HCT116 (cell line): ENCODE results near the gene LIPM. TPM values are rescaled to one million over a fixed set of nuclear protein-coding genes. Genes with fewer than 3 reads are reported as not detected.

Source experiments
- ATAC-seq: fragments of 200-7000 bp; cut with Tn5 transposase; 2 replicates; pipeline ENCODE4 v1.9.1; 2020; ENCODE audit warnings: mild to moderate bottlenecking, moderate library complexity
- BruUV-seq: library from RNA; stranded (reverse); fragments of 400-500 nt; replicated peaks from 2 replicates; lab custom pipeline; 2021; lab: Mats Ljungman, UMichigan
- CTCF ChIA-PET: fragments of 300-600 bp; sonication (Branson Sonifier 250); formaldehyde crosslinking; loops from one replicate; lab custom pipeline; 2021; ENCODE audit warnings: antibody characterized with exemption; lab: Charles Lee
- POLR2A ChIA-PET: fragments of 300-600, 350-600 bp; sonication (Branson Sonifier 250); formaldehyde crosslinking; loops from one replicate; lab custom pipeline; 2021; ENCODE audit warnings: antibody characterized with exemption; lab: Charles Lee
- RAD21 ChIA-PET, 2 experiments: fragments of 300-600 bp; sonication (Branson Sonifier 250); formaldehyde crosslinking; loops; one replicate each; lab custom pipeline; 2023; ENCODE audit warnings: low total read pairs in 2 of 2; ENCODE audit not compliant: uncharacterized antibody in 2 of 2, unreplicated experiment in 2 of 2, low non-redundant PET in 1 of 2; lab: Charles Lee
- DNase-seq: peaks from one replicate; pipeline ENCODE4 v3.0.0-alpha.2; 2010; ENCODE audit warnings: low read depth, low spot score
- H2AFZ ChIP-seq: fragments of 200-600 bp; shearing (Covaris generic), sonication (generic); 2 replicates; pipeline ENCODE4 v1.6.1; 2017; ENCODE audit warnings: low read depth, mixed run types, mixed read lengths, antibody characterized with exemption, low read length; ENCODE audit not compliant: poor library complexity, severe bottlenecking
- H3K27ac ChIP-seq: 2 replicates; pipeline ENCODE4 v1.5.1; 2012; ENCODE audit warnings: low read depth, low read length
- H3K27me3 ChIP-seq: fragments of 200-600 bp; sonication (generic); 2 replicates; pipeline ENCODE4 v1.6.1; 2016; ENCODE audit warnings: mixed run types, low read length, mixed read lengths; ENCODE audit not compliant: insufficient read depth
- H3K36me3 ChIP-seq, 2 experiments: fragments of 200-500 bp in 1 of 2; fragments of 200-600 bp in 1 of 2; sonication (Bioruptor generic) in 1 of 2; sonication (generic) in 1 of 2; 2 replicates each; pipeline versions ENCODE4 v1.5.1 to v1.6.1; 2014 to 2016; ENCODE audit warnings: low read length in 2 of 2, inconsistent platforms in 1 of 2, mixed read lengths in 1 of 2, mixed run types in 1 of 2; ENCODE audit not compliant: insufficient read depth in 2 of 2, control insufficient read depth in 1 of 2
- H3K4me1 ChIP-seq, 2 experiments: fragments of 200-600 bp in 1 of 2; sonication (generic) in 1 of 2; 2 replicates each; pipeline versions ENCODE4 v1.5.1 to v1.6.1; 2012 to 2017; ENCODE audit warnings: low read length in 2 of 2, inconsistent platforms in 1 of 2, mild to moderate bottlenecking in 1 of 2, mixed read lengths in 1 of 2, mixed run types in 1 of 2, moderate library complexity in 1 of 2; ENCODE audit not compliant: insufficient read depth in 2 of 2, control insufficient read depth in 1 of 2
- H3K4me2 ChIP-seq: fragments of 200-600 bp; sonication (generic); 2 replicates; pipeline ENCODE4 v1.6.1; 2017; ENCODE audit warnings: mixed run types, low read length, mixed read lengths
- H3K4me3 ChIP-seq, 2 experiments: fragments of 200-600 bp in 1 of 2; sonication (generic) in 1 of 2; replicated peaks in 1 of 2; 2 replicates each; pipeline ENCODE4 v1.5.1; 2011 to 2016; ENCODE audit warnings: low read length in 2 of 2, control low read depth in 1 of 2, low read depth in 1 of 2, mild to moderate bottlenecking in 1 of 2, mixed read lengths in 1 of 2, mixed run types in 1 of 2
- H3K79me2 ChIP-seq: fragments of 200-600 bp; sonication (generic); 2 replicates; pipeline ENCODE4 v1.6.1; 2017; ENCODE audit warnings: mild to moderate bottlenecking, mixed run types, low read length, moderate library complexity, mixed read lengths; ENCODE audit not compliant: insufficient read depth
- H3K9ac ChIP-seq: fragments of 200-600 bp; sonication (generic); 2 replicates; pipeline ENCODE4 v1.6.1; 2016; ENCODE audit warnings: low read length, mixed read lengths
- H3K9me2 ChIP-seq: fragments of 200-600 bp; sonication (generic), shearing (Covaris generic); 2 replicates; pipeline ENCODE4 v1.6.1; 2017; ENCODE audit warnings: mixed run types, mild to moderate bottlenecking, moderate library complexity; ENCODE audit not compliant: insufficient read depth
- H3K9me3 ChIP-seq, 2 experiments: fragments of 200-500 bp in 1 of 2; fragments of 200-600 bp in 1 of 2; sonication (Bioruptor generic) in 1 of 2; sonication (generic) in 1 of 2; 2 replicates each; pipeline ENCODE4 v1.6.1; 2014 to 2017; ENCODE audit warnings: low read length in 2 of 2, mixed read lengths in 2 of 2, inconsistent platforms in 1 of 2, low read depth in 1 of 2, mild to moderate bottlenecking in 1 of 2, mixed run types in 1 of 2, moderate library complexity in 1 of 2; ENCODE audit not compliant: control insufficient read depth in 1 of 2, insufficient read depth in 1 of 2
- H4K20me1 ChIP-seq: fragments of 200-600 bp; sonication (generic), shearing (Covaris generic); 2 replicates; pipeline ENCODE4 v1.6.1; 2017; ENCODE audit warnings: mixed run types, mild to moderate bottlenecking, moderate library complexity; ENCODE audit not compliant: insufficient read depth
- ATF3 ChIP-seq: IDR thresholded peaks from 2 replicates; pipeline ENCODE4 v1.6.1; 2012
- EGR1 ChIP-seq: IDR thresholded peaks from 2 replicates; pipeline ENCODE4 v1.6.1; 2012; ENCODE audit warnings: low read depth
- ELF1 ChIP-seq: IDR thresholded peaks from 2 replicates; pipeline ENCODE4 v1.6.1; 2012; ENCODE audit warnings: low read depth, borderline replicate concordance
- EZH2 ChIP-seq: fragments of 200-600 bp; sonication (generic); IDR thresholded peaks from 2 replicates; pipeline ENCODE4 v1.6.1; 2017; ENCODE audit warnings: antibody characterized with exemption, mixed run types
- EZH2phosphoT487 ChIP-seq: fragments of 200-600 bp; IDR thresholded peaks from 2 replicates; pipeline ENCODE4 v1.6.1; 2018; ENCODE audit warnings: antibody characterized with exemption, borderline replicate concordance
- FOSL1 ChIP-seq: IDR thresholded peaks from 2 replicates; pipeline ENCODE4 v1.6.1; 2012; ENCODE audit warnings: low read depth
- REST ChIP-seq: IDR thresholded peaks from 2 replicates; pipeline ENCODE4 v1.6.1; 2012; ENCODE audit warnings: low read depth
- SP1 ChIP-seq: IDR thresholded peaks from 2 replicates; pipeline ENCODE4 v1.6.1; 2012; ENCODE audit warnings: low read depth
- TCF7L2 ChIP-seq: IDR thresholded peaks from 2 replicates; pipeline ENCODE4 v1.7.0; 2011; ENCODE audit warnings: borderline replicate concordance, inconsistent platforms; ENCODE audit not compliant: insufficient read depth, insufficient read length; ENCODE audit errors: extremely low read depth
- YY1 ChIP-seq: IDR thresholded peaks from 2 replicates; pipeline ENCODE4 v1.6.1; 2011; ENCODE audit warnings: low read length, low read depth, moderate library complexity, mild to moderate bottlenecking; ENCODE audit not compliant: insufficient replicate concordance; ENCODE audit errors: extremely low read depth
- ZBTB33 ChIP-seq: IDR thresholded peaks from 2 replicates; pipeline ENCODE4 v1.6.1; 2011; ENCODE audit warnings: mild to moderate bottlenecking, low read length, moderate library complexity; ENCODE audit not compliant: insufficient replicate concordance; ENCODE audit errors: extremely low read depth
- ZFX ChIP-seq: fragments of 450-650 bp; IDR thresholded peaks from 2 replicates; pipeline ENCODE4 v1.6.1; 2017
- intact Hi-C: fragments of 100-400 bp; cut with micrococcal nuclease; formaldehyde crosslinking; loops from 2 replicates; pipeline ENCODE4 v1.10.0; 2022
- total RNA-seq: library from RNA; stranded (reverse); gene quantifications from one replicate; pipeline ENCODE4 v1.2.1, GENCODE V29; 2021; ENCODE audit not compliant: unreplicated experiment

LIPM gene
- total RNA-seq, 1 experiment from 2014 or later: not detected

GRCh38 chr10:88782222-88782621, 20.3 kb upstream of the LIPM start (continued):
- no peak for TF ChIP-seq REST
- TF ChIP-seq ATF3: no peak
- TF ChIP-seq EZH2phosphoT487: no peak
- TF ChIP-seq ZBTB33: no peak
- no peak for TF ChIP-seq EGR1
- no peak for TF ChIP-seq FOSL1
- no peak for TF ChIP-seq EZH2
- TF ChIP-seq TCF7L2: no peak

GRCh38 chr10:88783724-88784123, 18.8 kb upstream of the LIPM start:
- Histone ChIP-seq H3K27me3 (no peaks in the 10 kb centered on the region), H3K79me2 (no peaks in the 10 kb centered on the region), H3K4me2 (no peak overlapping the region), H3K9me2 (no peaks in the 10 kb centered on the region; the same call in 1 of the 2 replicates), H3K4me1 (no peaks in the 10 kb centered on the region), H3K36me3 (no peaks in the 10 kb centered on the region), H2AFZ (no peak overlapping the region), H3K4me3 (no peak overlapping the region), H3K9me3 (no peaks in the 10 kb centered on the region), H3K9ac (no peak overlapping the region), H4K20me1 (no peaks in the 10 kb centered on the region), H3K27ac (no peak overlapping the region)
- no peak for DNase-seq
- no peak for TF ChIP-seq ELF1
- no peak for TF ChIP-seq ZFX
- no peak for TF ChIP-seq SP1
- TF ChIP-seq YY1: no peak
- TF ChIP-seq ATF3: no peak
- no peak for TF ChIP-seq FOSL1
- RAD21 ChIA-PET: no interaction called here
- intact Hi-C loops: loop anchor here (1.0 kb wide), 1 partner anchor 26 kb away; no protein-coding TSS in a partner anchor
- CTCF ChIA-PET: no interaction called here
- BruUV-seq: no TSS peak
- POLR2A ChIA-PET: no interaction called here
- ATAC-seq: no peak
